HCT116 (cell line): ENCODE results near the gene GAP43.

Experiments used
- EZH2phosphoT487 ChIP-seq: fragments of 200-600 bp; IDR thresholded peaks from 2 replicates; pipeline ENCODE4 v1.6.1; 2018; ENCODE audit warnings: antibody characterized with exemption, borderline replicate concordance
- JUND ChIP-seq: IDR thresholded peaks from 2 replicates; pipeline ENCODE4 v1.6.1; 2012
- REST ChIP-seq: IDR thresholded peaks from 2 replicates; pipeline ENCODE4 v1.6.1; 2012; ENCODE audit warnings: low read depth
- TF ChIP-seq, protein P1 (sequence below): IDR thresholded peaks from 2 replicates; pipeline ENCODE4 v1.6.1; 2012

DNA sequence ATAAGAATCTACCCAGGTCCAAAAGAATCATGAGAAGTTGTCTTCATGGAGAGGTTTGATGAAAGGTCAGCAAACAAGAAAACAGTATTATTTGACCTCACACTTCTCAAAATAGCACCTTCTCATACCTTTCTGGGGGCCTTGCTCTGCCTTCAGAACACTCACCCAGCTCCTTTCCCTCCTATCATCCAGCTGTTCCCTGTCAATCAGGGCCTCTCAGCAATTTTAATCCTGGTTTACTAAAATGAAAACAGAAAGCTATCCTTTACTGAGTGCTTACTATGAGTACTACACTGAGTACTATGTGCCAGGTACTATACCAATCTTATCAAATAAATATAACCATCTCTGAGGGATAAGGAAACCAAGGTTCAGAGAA, 138.6 kb downstream of the GAP43 start:
- TF ChIP-seq JUND (no peak), EZH2phosphoT487 (no peak), REST (no peak)
- TF ChIP-seq, protein P1, sequence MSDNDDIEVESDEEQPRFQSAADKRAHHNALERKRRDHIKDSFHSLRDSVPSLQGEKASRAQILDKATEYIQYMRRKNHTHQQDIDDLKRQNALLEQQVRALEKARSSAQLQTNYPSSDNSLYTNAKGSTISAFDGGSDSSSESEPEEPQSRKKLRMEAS: no peak
